Epithelial cell of proximal tubule (primary cell): ENCODE measurements around the gene ASIC1. TPM values are rescaled to one million over a fixed set of nuclear protein-coding genes. Genes with fewer than 3 reads are reported as not detected.
"Not testable (repeated sequence)": the region's sequence is repeated elsewhere in the genome, so short reads cannot be mapped to it uniquely, and the experiment has no call there.

Source experiments
- DNase-seq: peaks from one replicate; pipeline ENCODE4 v3.0.0-alpha.2; 2011; ENCODE audit warnings: low read depth
- H3K4me3 ChIP-seq: 2 replicates; pipeline ENCODE4 v1.5.1; 2011; ENCODE audit warnings: low read depth, mild to moderate bottlenecking, low read length
- CTCF ChIP-seq: conservative IDR thresholded peaks from 2 replicates; pipeline ENCODE4 v1.5.1; 2012; ENCODE audit warnings: low read depth, mild to moderate bottlenecking, low read length
- total RNA-seq: library from RNA; depleted of rRNA; stranded (reverse); fragments of >200 nt; gene quantifications from 2 replicates; pipeline ENCODE4 v1.2.3, GENCODE V29; 2015

The ASIC1 gene
- total RNA-seq, 1 donor from 2014 or later: 4.0 TPM

DNA sequence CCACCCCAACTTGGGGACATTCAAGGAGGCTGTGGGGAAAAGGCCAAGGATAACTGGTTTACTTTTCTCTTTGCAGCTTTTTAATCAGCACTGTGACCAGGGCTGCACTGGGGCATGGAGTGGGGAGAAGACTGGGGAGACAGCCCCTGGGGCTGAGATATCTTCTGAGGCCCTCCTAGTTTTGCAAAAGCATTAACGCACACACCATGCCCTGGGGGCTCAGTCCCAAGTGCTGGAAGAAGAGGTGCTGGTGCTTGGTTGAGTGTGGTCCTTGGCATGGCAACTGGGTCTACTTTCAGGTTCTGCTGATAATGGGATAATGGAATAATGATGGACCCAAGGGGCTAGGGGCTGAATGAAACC, 18.4 kb downstream of the ASIC1 start:
- no peak overlapping the region for H3K4me3 ChIP-seq
- TF ChIP-seq CTCF: no peak
- DNase-seq: no peak

DNA sequence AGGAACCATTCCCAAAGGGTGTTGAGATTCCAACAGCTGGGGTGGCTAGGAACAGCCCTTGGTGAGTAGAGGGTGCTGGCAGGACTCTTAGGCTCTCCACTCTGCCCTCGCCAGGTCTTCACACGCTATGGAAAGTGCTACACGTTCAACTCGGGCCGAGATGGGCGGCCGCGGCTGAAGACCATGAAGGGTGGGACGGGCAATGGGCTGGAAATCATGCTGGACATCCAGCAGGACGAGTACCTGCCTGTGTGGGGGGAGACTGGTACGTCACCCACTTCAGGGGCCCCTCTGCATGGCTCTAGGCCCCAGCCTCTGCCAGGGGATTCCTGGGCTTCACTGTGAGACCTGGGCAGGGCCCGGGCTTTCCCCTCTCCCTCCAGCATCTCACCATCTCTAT, 19.7 kb downstream of the ASIC1 start:
- TF ChIP-seq CTCF: no peak
- DNase-seq: no peak

DNA sequence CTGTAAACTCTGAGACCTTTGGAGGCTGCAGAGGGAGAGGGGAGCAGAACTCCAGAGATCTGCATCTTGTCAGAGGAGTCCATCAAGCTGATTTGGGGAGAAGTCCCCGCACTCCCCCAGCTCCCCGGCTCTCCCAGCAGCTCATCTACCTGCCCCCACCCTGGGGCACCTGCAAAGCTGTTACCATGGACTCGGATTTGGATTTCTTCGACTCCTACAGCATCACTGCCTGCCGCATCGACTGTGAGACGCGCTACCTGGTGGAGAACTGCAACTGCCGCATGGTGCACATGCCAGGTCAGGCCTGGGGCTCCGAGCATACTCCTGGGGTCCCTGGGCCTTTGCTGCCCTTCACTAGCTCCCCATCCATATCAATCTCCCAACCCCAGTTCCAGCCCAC, 20.9 kb downstream of the ASIC1 start:
- no peak for TF ChIP-seq CTCF
- no peak for DNase-seq
- H3K4me3 ChIP-seq: no peak overlapping the region

More for the DNA sequence above, 19.7 kb downstream of the ASIC1 start:
- H3K4me3 ChIP-seq: no peak overlapping the region

DNA sequence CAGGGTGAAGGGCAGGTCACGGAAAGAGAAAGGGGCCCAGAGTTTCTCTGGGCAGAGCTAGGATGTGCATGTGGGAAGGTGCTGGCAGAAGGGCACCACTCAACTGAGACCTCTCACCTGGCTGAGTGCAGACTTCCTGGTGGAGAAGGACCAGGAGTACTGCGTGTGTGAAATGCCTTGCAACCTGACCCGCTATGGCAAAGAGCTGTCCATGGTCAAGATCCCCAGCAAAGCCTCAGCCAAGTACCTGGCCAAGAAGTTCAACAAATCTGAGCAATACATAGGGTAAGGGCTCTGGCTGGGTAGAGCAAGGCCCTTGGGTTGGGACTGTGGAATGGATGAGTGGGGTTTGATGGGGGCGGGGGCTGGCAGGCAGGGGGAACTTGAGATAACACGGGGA, 22.4 kb downstream of the ASIC1 start:
- TF ChIP-seq CTCF: no peak
- H3K4me3 ChIP-seq: no peak overlapping the region
- no peak for DNase-seq

- no peak overlapping the region for H3K4me3 ChIP-seq
- no peak for DNase-seq
- TF ChIP-seq CTCF: no peak
These were observed 23.9 kb downstream of the ASIC1 start for GRCh38 chr12:50081096-50081808.

GRCh38 chr12:50082644-50083043, 25.2 kb downstream of the ASIC1 start:
- H3K4me3 ChIP-seq: no peak overlapping the region
- no peak for DNase-seq
- TF ChIP-seq CTCF: peak; percentile 18

GRCh38 chr12:50083301-50083700, 25.9 kb downstream of the ASIC1 start:
- no peak for TF ChIP-seq CTCF

DNA sequence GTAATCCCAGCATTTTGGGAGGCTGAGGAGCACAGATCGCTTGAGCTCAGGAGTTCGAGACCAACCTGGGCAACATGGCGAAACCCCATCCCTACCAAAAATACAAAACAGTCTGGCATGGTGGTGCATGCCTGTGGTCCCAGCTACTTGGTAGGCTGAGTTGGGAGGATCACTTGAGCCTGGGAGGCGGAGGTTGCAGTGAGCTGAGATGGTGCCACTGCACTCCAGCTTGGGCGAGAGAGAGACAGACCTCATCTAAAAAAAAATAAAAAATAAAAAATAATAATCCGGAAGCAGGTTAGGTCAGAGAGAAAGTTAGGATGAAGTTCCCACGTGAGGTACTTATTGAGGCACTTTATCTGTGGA, 27.0 kb downstream of the ASIC1 start:
- peak overlapping the region; percentile 83 for H3K4me3 ChIP-seq
- not testable (repeated sequence) for DNase-seq

More at GRCh38 chr12:50083301-50083700, 25.9 kb downstream of the ASIC1 start:
- H3K4me3 ChIP-seq: no peak overlapping the region
- no peak for DNase-seq
